ENCODE measurements around the gene BMPER.

- TF ChIP-seq GATA2 (IDR thresholded peaks at IDR 0.05; ENCODE audit: low read depth, low read length), result no peak
- no peak for TF ChIP-seq GATA3 (IDR thresholded peaks at IDR 0.05; ENCODE audit: low read depth, low read length)
Observed at GRCh38 chr7:34192906-34193305, 287.6 kb downstream of the BMPER start.

Measured in SH-SY5Y (cell line).